ENCODE data around the gene UBXN6. TPM values are rescaled to one million over a fixed set of nuclear protein-coding genes. Genes with fewer than 3 reads are reported as not detected.

UBXN6 gene
- total RNA-seq, 1 experiment from 2014 or later = 34.1 TPM

DNA sequence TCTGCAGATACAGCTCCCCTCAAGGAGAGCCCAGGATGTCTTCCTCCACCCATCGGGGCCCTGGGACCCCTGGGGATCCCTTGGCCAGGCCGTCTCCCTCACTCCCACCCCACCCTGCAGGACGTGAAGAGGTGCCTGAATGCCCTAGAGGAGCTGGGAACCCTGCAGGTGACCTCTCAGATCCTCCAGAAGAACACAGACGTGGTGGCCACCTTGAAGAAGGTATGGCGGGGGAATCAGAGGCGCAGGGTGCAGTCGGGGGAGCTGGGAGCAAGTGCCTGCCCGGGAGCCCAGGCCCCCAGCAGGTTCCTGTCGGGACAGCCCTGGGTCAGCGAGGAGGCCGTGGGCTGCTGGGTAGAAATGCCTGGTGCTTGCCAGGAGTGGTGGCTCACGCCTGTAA, 41.1 kb upstream of the UBXN6 start:
- TF ChIP-seq, protein P1, sequence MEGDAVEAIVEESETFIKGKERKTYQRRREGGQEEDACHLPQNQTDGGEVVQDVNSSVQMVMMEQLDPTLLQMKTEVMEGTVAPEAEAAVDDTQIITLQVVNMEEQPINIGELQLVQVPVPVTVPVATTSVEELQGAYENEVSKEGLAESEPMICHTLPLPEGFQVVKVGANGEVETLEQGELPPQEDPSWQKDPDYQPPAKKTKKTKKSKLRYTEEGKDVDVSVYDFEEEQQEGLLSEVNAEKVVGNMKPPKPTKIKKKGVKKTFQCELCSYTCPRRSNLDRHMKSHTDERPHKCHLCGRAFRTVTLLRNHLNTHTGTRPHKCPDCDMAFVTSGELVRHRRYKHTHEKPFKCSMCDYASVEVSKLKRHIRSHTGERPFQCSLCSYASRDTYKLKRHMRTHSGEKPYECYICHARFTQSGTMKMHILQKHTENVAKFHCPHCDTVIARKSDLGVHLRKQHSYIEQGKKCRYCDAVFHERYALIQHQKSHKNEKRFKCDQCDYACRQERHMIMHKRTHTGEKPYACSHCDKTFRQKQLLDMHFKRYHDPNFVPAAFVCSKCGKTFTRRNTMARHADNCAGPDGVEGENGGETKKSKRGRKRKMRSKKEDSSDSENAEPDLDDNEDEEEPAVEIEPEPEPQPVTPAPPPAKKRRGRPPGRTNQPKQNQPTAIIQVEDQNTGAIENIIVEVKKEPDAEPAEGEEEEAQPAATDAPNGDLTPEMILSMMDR (conservative IDR thresholded peaks at IDR 0.05) = no peak
- Histone ChIP-seq H3K18ac (ENCODE audit: insufficient read length, low read depth, low read length) (no peak overlapping the region), H4K5ac (ENCODE audit: insufficient read length, low read depth, low read length) (no peak overlapping the region), H2BK5ac (ENCODE audit: insufficient read length, low read length) (no peak overlapping the region), H3K23ac (ENCODE audit: insufficient read length, low read depth, low read length) (no peak overlapping the region), H4K8ac (replicated peaks; ENCODE audit: insufficient read length, low read depth, low read length) (no peak overlapping the region), H3K56ac (ENCODE audit: insufficient read length, low read depth, low read length) (no peak overlapping the region), H4K91ac (ENCODE audit: insufficient read length, low read depth, low read length) (no peak overlapping the region), H3K4me2 (ENCODE audit: insufficient read depth, insufficient read length, low read length) (no peak overlapping the region), H3K9me3 (ENCODE audit: control insufficient read depth, low read depth, low read length) (no peaks in the 10 kb centered on the region), H3K79me1 (ENCODE audit: insufficient read depth, low read depth, low read length, poor library complexity, severe bottlenecking) (no peaks in the 10 kb centered on the region), H2BK15ac (ENCODE audit: low read depth, low read length) (no peak overlapping the region), H4K20me1 (ENCODE audit: control insufficient read depth, insufficient read depth, insufficient read length) (no peaks in the 10 kb centered on the region), H2BK120ac (ENCODE audit: low read depth, low read length, poor library complexity, severe bottlenecking) (no peak overlapping the region), H2BK12ac (ENCODE audit: insufficient read length, low read depth, low read length) (no peak overlapping the region), H2BK20ac (ENCODE audit: low read depth, low read length, poor library complexity, severe bottlenecking) (no peak overlapping the region), H2AFZ (ENCODE audit: low read length) (no peak overlapping the region), H3K14ac (ENCODE audit: insufficient read depth, low read length) (no peak overlapping the region), H2AK5ac (ENCODE audit: insufficient read length, low read length) (no peak overlapping the region), H3K79me2 (ENCODE audit: insufficient read depth, low read length) (no peaks in the 10 kb centered on the region), H3K9ac (ENCODE audit: extremely low read depth, insufficient read length, low read length) (no peak overlapping the region), H3K4me1 (ENCODE audit: insufficient read depth, low read length) (no peaks in the 10 kb centered on the region), H3K23me2 (ENCODE audit: insufficient read length, low read depth, low read length, poor library complexity, severe bottlenecking) (no peaks in the 10 kb centered on the region), H3K27ac (ENCODE audit: insufficient read length, low read depth, low read length) (no peak overlapping the region), H3K4ac (ENCODE audit: low read depth, low read length) (no peak overlapping the region), H3K27me3 (ENCODE audit: insufficient read depth, low read length) (no peaks in the 10 kb centered on the region), H3T11ph (ENCODE audit: low read length) (no peak overlapping the region)
- Mint-ChIP-seq H3K27ac (no peak overlapping the region), H3K27me3 (ENCODE audit: low read depth) (no peaks in the 10 kb centered on the region), H3K36me3 (ENCODE audit: insufficient read depth in 1 of 3, low read depth in 3 of 3) (peaks cover 18 to 59% (median 51%) of the 10 kb centered on the region in 3 experiments; a peak in 6 of 7 replicates), H3K9me3 (no peaks in the 10 kb centered on the region), H3K4me1 (no peaks in the 10 kb centered on the region), H3K4me3 (no peak overlapping the region)
- no peak for DNase-seq
- no CpG with 5 or more reads among the region's 12 CpGs for WGBS (ENCODE audit: extremely low coverage, insufficient read length, low lambda C conversion rate)

All from H9 (cell line).